Neural progenitor cell (in vitro differentiated cells): ENCODE measurements around the gene ULK3. TPM values are rescaled to one million over a fixed set of nuclear protein-coding genes. Genes with fewer than 3 reads are reported as not detected.

Source experiments
- DNase-seq: peaks from one replicate; pipeline ENCODE4 v3.0.0-alpha.2; 2016; ENCODE audit warnings: low spot score
- H2AFZ ChIP-seq: fragments of 200-600 bp; sonication (generic); replicated peaks from 2 replicates; pipeline ENCODE4 v1.6.1; 2016; ENCODE audit warnings: antibody characterized with exemption
- H3F3A ChIP-seq: fragments of 200-600 bp; sonication (generic); 2 replicates; pipeline ENCODE4 v1.6.1; 2016; ENCODE audit warnings: antibody characterized with exemption, low read depth
- H3K27ac ChIP-seq: fragments of 200-600 bp; sonication (generic); 2 replicates; pipeline ENCODE4 v1.5.1; 2016; ENCODE audit warnings: mild to moderate bottlenecking
- H3K27me3 ChIP-seq: fragments of 200-600 bp; sonication (generic); 2 replicates; pipeline ENCODE4 v1.6.1; 2016; ENCODE audit warnings: mild to moderate bottlenecking, moderate library complexity
- H3K36me3 ChIP-seq: fragments of 200-600 bp; sonication (generic); 2 replicates; pipeline ENCODE4 v1.5.1; 2016
- H3K4me1 ChIP-seq: fragments of 200-600 bp; sonication (generic); 2 replicates; pipeline ENCODE4 v1.6.1; 2016; ENCODE audit warnings: mixed run types
- H3K4me2 ChIP-seq: fragments of 200-600 bp; sonication (generic); 2 replicates; pipeline ENCODE4 v1.6.1; 2016
- H3K4me3 ChIP-seq: fragments of 200-600 bp; sonication (generic); 2 replicates; pipeline ENCODE4 v1.5.1; 2016
- H3K79me2 ChIP-seq: fragments of 200-600 bp; sonication (generic); 2 replicates; pipeline ENCODE4 v1.6.1; 2016; ENCODE audit warnings: low read depth
- H3K9ac ChIP-seq: fragments of 200-600 bp; sonication (generic); 2 replicates; pipeline ENCODE4 v1.6.1; 2016
- H3K9me3 ChIP-seq: fragments of 200-600 bp; sonication (generic); 2 replicates; pipeline ENCODE4 v1.5.1; 2016; ENCODE audit warnings: low read depth
- H4K20me1 ChIP-seq: fragments of 200-600 bp; sonication (generic); 2 replicates; pipeline ENCODE4 v1.6.1; 2016; ENCODE audit warnings: low read depth
- H3K27ac Mint-ChIP-seq: 3 replicates; pipeline ENCODE4 v1.8.0; 2021; ENCODE audit warnings: mixed read lengths
- H3K27me3 Mint-ChIP-seq: 2 replicates; pipeline ENCODE4 v1.8.0; 2022; ENCODE audit warnings: low read depth, mild to moderate bottlenecking, inconsistent platforms, moderate library complexity, mixed read lengths; ENCODE audit not compliant: insufficient read depth
- H3K36me3 Mint-ChIP-seq: 3 replicates; pipeline ENCODE4 v1.8.0; 2021; ENCODE audit warnings: mixed read lengths
- H3K4me1 Mint-ChIP-seq: 3 replicates; pipeline ENCODE4 v1.8.0; 2021; ENCODE audit warnings: mixed read lengths
- H3K4me3 Mint-ChIP-seq: 3 replicates; pipeline ENCODE4 v1.8.0; 2021; ENCODE audit warnings: mild to moderate bottlenecking, moderate library complexity, mixed read lengths
- H3K9me3 Mint-ChIP-seq: 3 replicates; pipeline ENCODE4 v1.8.0; 2020; ENCODE audit warnings: mixed read lengths
- EZH2 ChIP-seq: fragments of 200-600 bp; sonication (generic); IDR thresholded peaks from 2 replicates; pipeline ENCODE4 v1.6.1; 2017; ENCODE audit warnings: antibody characterized with exemption, mild to moderate bottlenecking, moderate library complexity
- EZH2phosphoT487 ChIP-seq: fragments of 200-600 bp; sonication (generic); IDR thresholded peaks from 2 replicates; pipeline ENCODE4 v1.6.1; 2017; ENCODE audit warnings: antibody characterized with exemption
- total RNA-seq: library from RNA; depleted of rRNA; stranded (reverse); fragments of >200 nt; gene quantifications from 2 replicates; pipeline ENCODE4 v1.2.3, GENCODE V29; 2015; ENCODE audit warnings: low replicate concordance
- TF ChIP-seq, protein P1 (sequence below): fragments of 200-600 bp; sonication (generic); IDR thresholded peaks from 2 replicates; pipeline ENCODE4 v1.5.1; 2017; ENCODE audit warnings: antibody characterized with exemption, mild to moderate bottlenecking

ULK3 gene
- total RNA-seq, 1 donor from 2014 or later: 22.7 TPM

- Histone ChIP-seq H3K4me3 (peak within 1 kb of the TSS; percentile 86), H3K36me3 (no peaks in the 10 kb centered on the region), H3K27me3 (no peaks in the 10 kb centered on the region), H3K27ac (peak within 1 kb of the TSS; percentile 76), H2AFZ (peak within 1 kb of the TSS; percentile 93), H3K9ac (peak within 1 kb of the TSS; percentile 81), H3K9me3 (no peaks in the 10 kb centered on the region), H3K4me1 (peaks cover 4% of the 10 kb centered on the region), H4K20me1 (peaks cover 32% of the 10 kb centered on the region), H3K4me2 (peak within 1 kb of the TSS; percentile 93), H3F3A (peaks cover 6% of the 10 kb centered on the region), H3K79me2 (peaks cover 46% of the 10 kb centered on the region)
- H3K4me3 Mint-ChIP-seq: peak within 1 kb of the TSS; percentile 94
- H3K9me3 Mint-ChIP-seq: peaks cover under 1% of the 10 kb centered on the region
- DNase-seq: peak; percentile 98
- peaks cover 24% of the 10 kb centered on the region for H3K4me1 Mint-ChIP-seq
- H3K27me3 Mint-ChIP-seq: peaks cover 5% of the 10 kb centered on the region
- TF ChIP-seq EZH2: no peak
- TF ChIP-seq, protein P1, sequence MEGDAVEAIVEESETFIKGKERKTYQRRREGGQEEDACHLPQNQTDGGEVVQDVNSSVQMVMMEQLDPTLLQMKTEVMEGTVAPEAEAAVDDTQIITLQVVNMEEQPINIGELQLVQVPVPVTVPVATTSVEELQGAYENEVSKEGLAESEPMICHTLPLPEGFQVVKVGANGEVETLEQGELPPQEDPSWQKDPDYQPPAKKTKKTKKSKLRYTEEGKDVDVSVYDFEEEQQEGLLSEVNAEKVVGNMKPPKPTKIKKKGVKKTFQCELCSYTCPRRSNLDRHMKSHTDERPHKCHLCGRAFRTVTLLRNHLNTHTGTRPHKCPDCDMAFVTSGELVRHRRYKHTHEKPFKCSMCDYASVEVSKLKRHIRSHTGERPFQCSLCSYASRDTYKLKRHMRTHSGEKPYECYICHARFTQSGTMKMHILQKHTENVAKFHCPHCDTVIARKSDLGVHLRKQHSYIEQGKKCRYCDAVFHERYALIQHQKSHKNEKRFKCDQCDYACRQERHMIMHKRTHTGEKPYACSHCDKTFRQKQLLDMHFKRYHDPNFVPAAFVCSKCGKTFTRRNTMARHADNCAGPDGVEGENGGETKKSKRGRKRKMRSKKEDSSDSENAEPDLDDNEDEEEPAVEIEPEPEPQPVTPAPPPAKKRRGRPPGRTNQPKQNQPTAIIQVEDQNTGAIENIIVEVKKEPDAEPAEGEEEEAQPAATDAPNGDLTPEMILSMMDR: no peak
- no peak for TF ChIP-seq EZH2phosphoT487
- H3K27ac Mint-ChIP-seq: peak within 1 kb of the TSS; percentile 87
- peaks cover 9% of the 10 kb centered on the region for H3K36me3 Mint-ChIP-seq
Observed at GRCh38 chr15:74873036-74873755, 30.2 kb upstream of the ULK3 start, which contains the start of gene SCAMP2. Gene SCAMP2 (minus strand): TSS chr15:74873365. CDS start chr15:74873255, 110 bp downstream.

GRCh38 chr15:74872702-74873035, 29.7 kb upstream of the ULK3 start:
- Mint-ChIP-seq H3K9me3 (peaks cover 3% of the 10 kb centered on the region), H3K4me3 (peak overlapping the region; percentile 94), H3K27ac (peak overlapping the region; percentile 83), H3K27me3 (peaks cover 5% of the 10 kb centered on the region), H3K4me1 (peaks cover 24% of the 10 kb centered on the region), H3K36me3 (peaks cover 14% of the 10 kb centered on the region)
- Histone ChIP-seq H3K79me2 (peaks cover 51% of the 10 kb centered on the region), H2AFZ (no peak overlapping the region), H4K20me1 (peaks cover 32% of the 10 kb centered on the region), H3K4me3 (peak overlapping the region; percentile 86), H3K27ac (no peak overlapping the region), H3K27me3 (no peaks in the 10 kb centered on the region), H3K36me3 (no peaks in the 10 kb centered on the region), H3K9ac (peak overlapping the region; percentile 51), H3K9me3 (no peaks in the 10 kb centered on the region), H3K4me2 (peak overlapping the region; percentile 93), H3F3A (peaks cover 6% of the 10 kb centered on the region), H3K4me1 (peaks cover 4% of the 10 kb centered on the region)
- DNase-seq: no peak
- TF ChIP-seq EZH2phosphoT487: no peak
- TF ChIP-seq, protein P1: no peak
- no peak for TF ChIP-seq EZH2

DNA sequence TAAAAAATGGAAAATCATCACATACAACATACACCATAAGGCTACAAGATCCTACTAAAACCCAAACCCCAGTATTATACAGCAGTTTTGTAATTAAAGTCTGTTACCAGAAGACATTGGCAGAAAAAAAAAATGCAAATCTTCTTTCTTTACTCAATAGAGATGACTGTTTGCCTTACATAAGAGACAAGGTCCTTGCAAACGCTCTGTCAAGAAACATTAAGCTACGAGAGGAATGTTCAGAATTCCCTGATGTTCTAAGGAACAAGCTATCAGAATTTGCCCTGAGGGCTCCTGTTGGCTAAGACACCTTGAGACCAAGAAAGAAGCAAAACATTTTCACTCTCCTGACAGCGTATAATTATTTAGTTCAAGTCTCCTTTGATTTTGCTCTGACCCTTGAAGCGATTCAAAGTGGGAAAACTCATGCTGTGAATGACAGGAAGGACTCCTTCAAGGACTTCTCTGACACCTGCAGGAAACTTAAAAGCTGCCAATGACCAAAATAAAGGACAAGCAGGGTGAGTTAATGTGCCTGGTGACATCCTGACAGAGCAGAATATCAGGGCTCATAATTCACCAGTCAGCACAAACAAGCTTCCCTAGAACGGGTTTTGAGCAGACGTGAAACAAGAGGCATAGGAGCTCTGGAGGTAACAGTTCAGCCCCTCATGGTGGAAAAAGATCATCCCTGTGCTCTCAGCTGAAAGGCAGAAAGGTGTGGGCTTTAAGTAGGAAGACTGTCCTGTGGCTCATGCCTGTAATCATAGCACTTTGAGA, 27.7 kb upstream of the ULK3 start:
- Mint-ChIP-seq H3K27ac (no peak overlapping the region), H3K27me3 (peaks cover 5% of the 10 kb centered on the region), H3K4me1 (peaks cover 29% of the 10 kb centered on the region), H3K4me3 (peak overlapping the region; percentile 67), H3K36me3 (peaks cover 22% of the 10 kb centered on the region), H3K9me3 (peaks cover 6% of the 10 kb centered on the region)
- Histone ChIP-seq H4K20me1 (peaks cover 32% of the 10 kb centered on the region), H3K9ac (no peak overlapping the region), H3K79me2 (peaks cover 66% of the 10 kb centered on the region), H2AFZ (no peak overlapping the region), H3F3A (peaks cover 6% of the 10 kb centered on the region), H3K4me2 (no peak overlapping the region), H3K27ac (no peak overlapping the region), H3K4me3 (no peak overlapping the region), H3K27me3 (no peaks in the 10 kb centered on the region), H3K36me3 (no peaks in the 10 kb centered on the region), H3K9me3 (no peaks in the 10 kb centered on the region), H3K4me1 (peaks cover 4% of the 10 kb centered on the region)
- TF ChIP-seq, protein P1: no peak
- TF ChIP-seq EZH2 (no peak), EZH2phosphoT487 (no peak)
- DNase-seq: no peak
